GM12872 (cell line): ENCODE results near the gene UBXN11.

Source experiments
- TF ChIP-seq, protein P1 (sequence below): IDR thresholded peaks from 3 replicates; pipeline ENCODE4 v1.5.1; 2011; ENCODE audit warnings: low read depth, mild to moderate bottlenecking, low read length, moderate library complexity; ENCODE audit not compliant: insufficient read depth

The UBXN11 gene

DNA sequence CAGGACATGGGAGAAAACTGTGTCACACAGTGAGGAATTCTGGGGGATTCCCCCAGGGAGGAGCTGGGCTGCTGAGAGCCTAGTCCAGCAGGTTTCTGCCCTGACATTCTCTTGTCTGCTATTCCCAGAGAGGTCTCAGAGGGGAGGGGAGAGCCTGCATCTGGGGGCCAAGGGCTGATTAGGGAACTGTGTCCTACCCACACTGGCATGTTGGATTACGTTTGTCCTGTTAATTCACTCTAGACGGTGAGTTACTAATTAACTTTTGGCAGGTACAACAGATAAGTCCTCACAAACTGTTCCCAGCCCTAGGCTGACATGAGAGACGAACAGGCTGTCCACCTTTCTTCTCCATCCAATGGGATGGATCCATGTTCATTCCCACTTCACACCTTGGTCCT is 29.2 kb downstream of the UBXN11 start:
- TF ChIP-seq, protein P1, sequence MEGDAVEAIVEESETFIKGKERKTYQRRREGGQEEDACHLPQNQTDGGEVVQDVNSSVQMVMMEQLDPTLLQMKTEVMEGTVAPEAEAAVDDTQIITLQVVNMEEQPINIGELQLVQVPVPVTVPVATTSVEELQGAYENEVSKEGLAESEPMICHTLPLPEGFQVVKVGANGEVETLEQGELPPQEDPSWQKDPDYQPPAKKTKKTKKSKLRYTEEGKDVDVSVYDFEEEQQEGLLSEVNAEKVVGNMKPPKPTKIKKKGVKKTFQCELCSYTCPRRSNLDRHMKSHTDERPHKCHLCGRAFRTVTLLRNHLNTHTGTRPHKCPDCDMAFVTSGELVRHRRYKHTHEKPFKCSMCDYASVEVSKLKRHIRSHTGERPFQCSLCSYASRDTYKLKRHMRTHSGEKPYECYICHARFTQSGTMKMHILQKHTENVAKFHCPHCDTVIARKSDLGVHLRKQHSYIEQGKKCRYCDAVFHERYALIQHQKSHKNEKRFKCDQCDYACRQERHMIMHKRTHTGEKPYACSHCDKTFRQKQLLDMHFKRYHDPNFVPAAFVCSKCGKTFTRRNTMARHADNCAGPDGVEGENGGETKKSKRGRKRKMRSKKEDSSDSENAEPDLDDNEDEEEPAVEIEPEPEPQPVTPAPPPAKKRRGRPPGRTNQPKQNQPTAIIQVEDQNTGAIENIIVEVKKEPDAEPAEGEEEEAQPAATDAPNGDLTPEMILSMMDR = no peak

GRCh38 chr1:26276432-26276838 is 30.0 kb downstream of the UBXN11 start:
- TF ChIP-seq, protein P1 = no peak

DNA sequence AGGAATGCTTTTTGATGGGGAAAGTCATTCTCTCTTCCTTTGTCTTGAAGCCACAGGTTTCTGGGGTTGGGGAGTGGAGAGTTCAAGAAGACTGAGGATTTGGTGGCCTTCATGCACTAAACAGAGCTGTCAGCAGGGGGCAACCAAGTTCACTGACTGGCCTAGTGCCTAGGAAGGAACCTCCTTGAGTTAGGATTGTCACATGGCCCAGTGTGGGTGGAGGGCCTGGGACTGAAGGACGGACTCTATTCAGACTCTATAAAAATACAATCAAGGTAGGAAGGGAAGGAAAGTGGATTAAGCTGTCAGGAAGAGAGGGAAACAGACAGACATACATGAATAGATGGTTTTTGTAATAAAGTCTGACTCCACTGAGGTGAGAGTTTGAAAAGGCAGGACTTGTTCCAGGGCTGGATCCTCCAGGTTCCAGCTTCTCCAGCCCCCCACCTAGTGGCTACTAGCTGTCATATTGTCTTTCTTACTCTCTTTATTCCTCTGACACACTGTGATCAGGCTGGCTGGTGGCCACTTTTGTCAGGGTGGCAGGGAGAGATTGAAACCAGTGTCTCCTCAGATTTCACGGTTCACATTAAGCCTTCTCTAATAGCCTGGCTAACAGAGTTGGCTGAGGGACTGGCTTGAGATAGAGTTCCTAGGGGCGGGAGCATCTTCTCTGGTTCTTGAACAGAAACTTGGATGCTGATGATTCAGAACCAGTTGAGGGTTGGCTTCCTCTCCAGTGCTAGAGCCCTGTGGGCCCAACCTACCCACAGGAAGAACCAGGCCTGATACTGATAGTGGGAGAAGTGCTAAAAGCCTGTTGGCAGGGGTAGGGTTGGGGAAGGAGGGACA is 30.6 kb downstream of the UBXN11 start:
- TF ChIP-seq, protein P1 = peak; percentile 88

DNA sequence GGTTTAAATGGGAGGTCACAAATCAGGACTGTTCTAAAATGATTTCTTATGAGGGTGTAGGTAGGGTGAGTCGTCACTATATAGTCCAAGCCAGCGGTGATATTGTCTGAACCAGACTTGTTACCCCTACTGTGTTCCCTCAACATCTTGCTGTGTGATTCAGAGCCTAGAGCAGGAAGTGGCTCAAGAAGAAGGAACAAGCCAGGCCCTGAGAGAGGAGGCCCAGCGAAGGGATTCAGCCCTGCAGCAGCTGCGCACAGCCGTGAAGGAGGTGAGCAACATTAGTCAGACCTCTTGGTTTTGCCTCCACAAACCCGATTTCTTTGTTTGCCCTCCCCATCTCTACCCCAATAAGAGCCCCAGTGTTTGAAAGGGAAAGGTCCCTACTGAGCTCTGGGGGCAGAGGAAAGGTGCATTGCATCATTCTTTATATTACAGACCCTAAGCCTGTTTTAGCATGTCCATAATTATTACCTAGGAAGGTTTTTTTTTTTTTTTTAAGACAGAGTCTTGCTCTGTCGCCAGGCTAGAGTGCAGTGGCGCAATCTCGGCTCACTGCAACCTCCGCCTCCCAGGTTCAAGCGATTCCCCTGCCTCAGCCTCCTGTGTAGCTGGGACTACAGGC is 31.5 kb downstream of the UBXN11 start:
- TF ChIP-seq, protein P1 = no peak

- TF ChIP-seq, protein P1 = no peak
Measured at GRCh38 chr1:26269198-26269550, 37.3 kb downstream of the UBXN11 start.

DNA sequence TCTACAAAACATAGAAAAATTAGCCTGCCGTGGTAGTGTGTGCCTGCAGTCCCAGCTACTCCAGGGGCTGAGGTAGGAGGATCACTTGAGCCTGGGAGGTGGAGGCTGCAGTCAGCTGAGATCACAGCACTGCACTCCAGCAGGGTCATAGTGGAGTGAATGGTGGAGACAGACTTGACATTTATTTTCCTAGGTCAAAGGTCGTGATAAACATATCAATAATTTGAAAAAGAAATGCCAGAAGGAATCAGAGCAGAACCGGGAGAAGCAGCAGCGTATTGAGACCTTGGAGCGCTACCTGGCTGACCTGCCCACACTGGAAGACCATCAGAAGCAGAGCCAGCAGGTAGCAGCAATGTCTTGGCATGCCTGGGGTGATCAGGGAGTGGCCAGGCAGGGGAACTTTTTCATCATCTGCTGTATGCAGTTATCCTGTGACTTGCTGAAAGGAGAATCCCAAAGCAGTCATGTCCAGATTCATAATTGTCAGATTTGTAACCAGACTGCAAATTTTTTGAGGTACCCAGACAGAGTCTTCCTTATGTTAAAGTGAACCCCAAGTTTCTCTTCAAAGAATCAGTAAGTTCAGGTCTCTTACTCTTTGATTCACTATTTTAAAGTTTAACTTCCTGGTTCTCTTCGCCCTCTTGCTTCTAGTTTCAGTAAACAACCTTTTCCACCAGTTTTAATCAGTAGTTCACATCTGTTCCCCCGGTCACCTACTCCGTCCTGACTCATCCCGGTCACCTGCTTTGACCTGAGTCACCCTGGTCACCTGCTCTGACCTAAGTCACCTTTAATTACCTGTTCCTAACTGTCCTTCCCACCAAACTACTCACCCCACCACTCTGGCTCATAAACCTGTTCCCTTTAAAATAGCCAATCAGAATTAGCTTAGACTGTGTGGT is 37.9 kb downstream of the UBXN11 start:
- TF ChIP-seq, protein P1 = no peak

- TF ChIP-seq, protein P1 = no peak
Measured at GRCh38 chr1:26265405-26265804, 41.0 kb downstream of the UBXN11 start.
